CD4-positive, alpha-beta T cell treated with Interleukin-21 for 1 hour (primary cell): ENCODE results near the gene C2CD4C.
"Not testable (repeated sequence)": the region's sequence is repeated elsewhere in the genome, so short reads cannot be mapped to it uniquely, and the experiment has no call there.

Experiments used
- DNase-seq: peaks from one replicate; pipeline ENCODE4 v3.0.0-alpha.2; 2020

C2CD4C gene, protein sequence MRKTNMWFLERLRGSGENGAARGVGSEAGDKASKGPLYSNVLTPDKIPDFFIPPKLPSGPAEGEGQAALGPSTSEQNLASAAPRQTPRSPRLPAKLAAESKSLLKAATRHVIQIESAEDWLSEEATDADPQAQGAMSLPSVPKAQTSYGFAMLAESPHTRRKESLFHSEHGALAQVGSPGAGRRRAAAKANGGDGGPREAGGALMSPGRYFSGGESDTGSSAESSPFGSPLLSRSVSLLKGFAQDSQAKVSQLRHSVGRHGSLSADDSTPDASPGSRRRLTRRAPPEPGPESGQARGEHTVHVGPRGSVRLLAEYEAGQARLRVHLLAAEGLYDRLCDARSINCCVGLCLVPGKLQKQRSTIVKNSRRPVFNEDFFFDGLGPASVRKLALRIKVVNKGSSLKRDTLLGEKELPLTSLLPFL

DNA sequence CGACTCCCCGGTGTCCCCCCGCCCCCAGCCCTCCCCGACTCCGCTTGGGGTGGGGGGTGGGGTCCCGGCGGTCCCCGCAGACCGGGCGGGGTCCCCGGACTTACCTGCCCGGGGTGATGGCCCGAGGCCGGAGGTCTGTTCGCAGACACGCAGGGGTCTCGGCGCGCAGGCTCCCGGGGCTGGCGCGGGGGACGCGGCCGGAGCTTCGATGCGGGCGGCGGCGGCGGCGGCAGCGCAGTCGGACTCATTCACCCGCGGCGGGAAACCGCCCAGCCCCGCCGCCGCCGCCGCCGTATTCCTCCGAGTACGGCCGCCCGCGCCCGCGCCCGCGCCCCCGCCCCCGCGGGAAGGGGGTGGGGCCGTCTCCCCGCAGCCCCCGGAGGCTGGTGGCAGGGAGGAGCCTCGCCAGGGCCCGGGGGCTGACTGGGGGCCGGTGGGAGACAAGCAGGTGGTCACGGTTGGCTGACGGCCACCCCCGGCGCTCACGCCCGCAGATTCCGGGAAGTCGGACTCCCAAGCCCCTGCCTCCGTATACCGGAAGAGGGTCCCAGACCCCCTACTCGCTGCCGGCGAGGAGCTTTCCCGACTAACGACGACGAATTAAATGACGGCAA lies at the start of gene C2CD4C:
C2CD4C (minus strand) TSS at position 246 of the 614 bp plus-strand sequence. CDS start 786 bp downstream, outside the sequence.
- DNase-seq = peak; percentile 23

DNA sequence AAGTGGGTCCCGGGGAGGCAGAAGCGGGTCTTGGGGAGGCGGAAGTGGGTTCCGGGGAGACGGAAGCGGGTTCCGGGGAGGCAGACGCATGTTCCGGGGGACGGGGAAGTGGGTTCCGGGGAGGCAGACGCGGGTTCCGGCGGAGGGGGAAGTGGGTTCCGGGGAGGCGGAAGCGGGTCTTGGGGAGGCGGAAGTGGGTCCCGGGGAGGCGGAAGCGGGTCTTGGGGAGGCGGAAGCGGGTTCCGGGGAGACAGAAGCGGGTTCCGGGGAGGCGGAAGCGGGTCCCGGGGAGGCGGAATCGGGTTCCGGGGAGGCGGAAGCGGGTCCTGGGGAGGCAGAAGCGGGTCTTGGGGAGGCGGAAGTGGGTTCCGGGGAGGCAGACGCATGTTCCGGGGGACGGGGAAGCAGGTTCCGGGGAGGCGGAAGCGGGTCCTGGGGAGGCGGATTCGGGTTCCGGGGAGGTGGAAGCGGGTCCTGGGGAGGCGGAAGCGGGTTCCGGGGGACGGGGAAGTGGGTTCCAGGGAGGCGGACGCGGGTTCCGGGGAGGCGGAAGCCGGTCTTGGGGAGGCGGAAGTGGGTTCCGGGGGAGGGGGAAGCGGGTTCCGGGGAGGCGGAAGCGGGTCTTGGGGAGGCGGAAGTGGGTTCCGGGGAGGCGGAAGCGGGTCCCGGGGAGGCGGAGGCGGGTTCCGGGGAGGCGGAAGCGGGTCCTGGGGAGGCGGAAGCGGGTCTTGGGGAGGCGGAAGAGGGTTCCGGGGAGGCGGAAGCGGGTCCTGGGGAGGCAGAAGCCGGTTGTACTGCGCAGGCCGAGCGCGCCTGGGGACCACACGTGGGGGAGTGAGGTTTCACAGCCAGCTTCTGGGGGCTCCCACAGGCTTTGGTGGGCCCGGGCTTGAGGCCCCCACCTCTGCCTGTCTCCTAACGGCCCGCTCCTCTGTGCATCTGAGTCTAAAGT lies 49.4 kb upstream of the C2CD4C start:
- DNase-seq = no peak

GRCh38 chr19:457636-458035 lies 48.7 kb upstream of the C2CD4C start:
- no peak for DNase-seq

DNA sequence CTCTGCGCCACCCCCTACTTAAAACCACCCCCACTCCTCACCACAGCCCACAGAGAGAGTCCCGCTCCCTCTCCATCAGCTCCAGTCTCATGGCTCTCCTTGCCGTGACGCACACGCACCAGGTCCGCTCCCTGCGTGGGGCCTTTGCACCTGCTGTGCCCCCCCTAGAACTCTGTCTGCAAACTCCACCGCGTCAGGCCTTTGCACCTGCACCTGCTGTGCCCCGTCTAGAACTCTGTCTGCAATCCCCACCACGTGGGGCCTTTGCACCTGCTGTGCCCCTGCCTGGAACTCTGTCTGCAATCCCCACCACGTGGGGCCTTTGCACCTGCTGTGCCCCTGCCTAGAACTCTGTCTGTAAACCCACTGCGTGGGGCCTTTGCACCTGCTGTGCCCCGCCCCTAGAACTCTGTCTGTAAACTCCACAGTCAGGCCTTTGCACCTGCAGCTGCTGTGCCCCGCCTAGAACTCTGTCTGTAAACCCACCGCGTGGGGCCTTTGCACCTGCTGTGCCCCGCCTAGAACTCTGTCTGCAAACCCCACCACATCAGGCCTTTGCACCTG lies 47.7 kb upstream of the C2CD4C start:
- DNase-seq = no peak

GRCh38 chr19:455851-456546 lies 47.1 kb upstream of the C2CD4C start:
- no peak for DNase-seq

- no peak for DNase-seq
Observed at GRCh38 chr19:455031-455705, 46.2 kb upstream of the C2CD4C start.

DNA sequence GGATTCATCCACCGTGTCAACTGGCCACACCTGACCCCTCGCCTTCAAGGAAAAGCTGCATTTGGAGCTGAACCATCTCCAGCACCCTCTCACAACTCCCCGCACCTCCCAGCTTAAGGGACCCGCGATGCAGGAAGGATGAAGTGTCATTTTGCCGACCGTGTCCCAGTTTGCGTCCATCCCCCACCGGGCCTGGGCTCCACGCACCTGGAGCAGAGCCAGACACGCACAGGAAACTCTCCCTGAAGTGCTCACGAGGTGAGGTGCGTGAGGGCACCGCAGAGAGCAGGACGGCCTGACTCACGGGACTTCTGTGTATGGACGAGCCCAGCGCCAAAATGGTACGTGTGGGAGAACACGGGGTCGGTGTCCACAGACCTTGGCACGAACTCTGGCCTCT lies 44.7 kb upstream of the C2CD4C start:
- no peak for DNase-seq

DNA sequence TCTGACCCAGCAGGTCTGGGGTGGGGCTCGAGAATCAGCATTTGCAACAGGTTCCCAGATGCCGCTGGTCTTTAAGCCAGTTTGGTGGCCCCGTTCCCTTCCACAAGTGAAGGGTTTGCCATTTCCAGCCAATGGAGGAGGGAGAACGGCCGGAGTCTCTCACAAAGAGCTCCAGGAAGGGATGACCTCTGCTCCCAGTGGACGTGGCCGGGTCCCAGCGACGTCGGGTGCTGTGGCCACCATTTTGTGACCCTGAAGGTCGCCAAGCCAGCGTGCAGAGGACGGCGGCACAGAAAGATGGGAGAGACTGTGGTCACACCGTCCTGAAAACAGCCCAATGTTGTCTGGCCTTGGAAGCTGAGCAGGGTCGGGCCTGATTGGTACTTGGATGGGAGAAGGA lies 43.9 kb upstream of the C2CD4C start:
- no peak for DNase-seq

GRCh38 chr19:450912-451481 lies 42.0 kb upstream of the C2CD4C start:
- DNase-seq = not testable (repeated sequence)

DNA sequence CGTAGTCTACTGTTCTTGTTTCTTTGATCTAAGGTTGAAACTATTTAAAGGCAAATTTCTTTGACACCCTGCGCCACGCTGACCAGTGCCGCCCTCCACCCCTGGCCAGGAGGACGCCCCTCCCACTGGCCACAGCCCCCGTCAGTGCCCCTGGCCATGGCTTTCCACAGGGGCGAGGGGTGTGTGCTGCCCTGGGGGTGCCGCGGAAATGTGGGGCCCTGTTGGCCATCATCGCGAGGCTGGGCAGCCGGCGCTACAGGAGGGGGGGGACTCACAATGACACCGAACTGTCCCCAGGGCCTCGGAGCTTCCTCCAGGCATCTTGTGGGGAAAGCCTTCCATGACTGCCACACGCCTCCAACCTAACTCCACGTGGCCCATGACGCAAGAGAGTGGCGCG lies 41.0 kb upstream of the C2CD4C start:
- DNase-seq = no peak

DNA sequence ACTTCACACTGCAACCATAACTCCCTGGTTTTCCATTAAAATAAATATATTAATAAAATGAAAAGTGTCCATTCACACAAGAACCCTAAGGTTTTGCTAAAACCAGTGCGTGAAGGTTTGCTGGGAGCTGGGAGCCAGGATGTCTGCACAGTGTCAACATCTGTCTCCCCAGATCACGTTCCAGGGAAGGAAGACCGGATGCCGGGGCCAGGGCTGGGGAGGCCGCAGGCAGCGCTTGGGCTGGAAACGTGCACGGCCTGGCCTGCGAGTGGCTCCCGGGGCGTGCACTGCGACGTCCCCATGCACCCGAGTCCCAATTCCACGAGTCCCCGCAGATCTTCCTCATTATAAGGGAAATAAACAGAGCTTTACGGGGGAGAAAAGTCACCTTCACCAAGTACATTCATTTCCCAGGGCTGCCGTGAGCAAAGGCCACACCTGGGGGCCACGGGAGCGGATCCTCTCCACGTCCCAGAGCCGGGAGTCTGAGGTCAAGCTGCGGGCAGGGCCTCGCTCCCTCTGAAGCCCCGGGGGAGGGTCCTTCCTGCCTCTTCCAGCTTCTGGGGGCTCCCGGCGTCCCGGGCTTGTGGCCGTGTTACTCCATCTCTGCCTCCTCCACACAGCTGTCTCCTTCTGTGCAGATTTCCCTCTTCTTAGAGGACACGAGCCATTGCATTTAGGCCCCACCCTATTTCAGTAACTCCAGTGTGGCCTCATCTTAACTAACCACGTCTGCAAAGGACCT lies 39.0 kb upstream of the C2CD4C start:
- no peak for DNase-seq

DNA sequence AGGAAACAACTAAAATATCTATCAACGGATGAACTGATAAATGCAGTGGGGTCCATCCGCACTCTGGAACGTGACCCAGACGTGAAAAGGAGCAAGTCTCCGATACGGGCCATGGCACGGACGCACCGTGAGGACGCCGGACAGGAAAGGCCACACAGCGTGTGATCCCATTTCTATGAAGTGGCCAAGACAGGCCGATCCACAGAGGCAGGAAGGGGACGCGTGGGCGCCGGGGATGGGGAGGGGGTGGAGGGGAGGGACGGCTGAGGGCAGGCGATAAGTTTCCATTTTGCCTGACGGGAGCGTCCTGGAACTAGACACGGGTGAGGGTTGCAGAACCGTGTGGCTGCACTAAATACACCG lies 38.1 kb upstream of the C2CD4C start:
- DNase-seq = no peak

DNA sequence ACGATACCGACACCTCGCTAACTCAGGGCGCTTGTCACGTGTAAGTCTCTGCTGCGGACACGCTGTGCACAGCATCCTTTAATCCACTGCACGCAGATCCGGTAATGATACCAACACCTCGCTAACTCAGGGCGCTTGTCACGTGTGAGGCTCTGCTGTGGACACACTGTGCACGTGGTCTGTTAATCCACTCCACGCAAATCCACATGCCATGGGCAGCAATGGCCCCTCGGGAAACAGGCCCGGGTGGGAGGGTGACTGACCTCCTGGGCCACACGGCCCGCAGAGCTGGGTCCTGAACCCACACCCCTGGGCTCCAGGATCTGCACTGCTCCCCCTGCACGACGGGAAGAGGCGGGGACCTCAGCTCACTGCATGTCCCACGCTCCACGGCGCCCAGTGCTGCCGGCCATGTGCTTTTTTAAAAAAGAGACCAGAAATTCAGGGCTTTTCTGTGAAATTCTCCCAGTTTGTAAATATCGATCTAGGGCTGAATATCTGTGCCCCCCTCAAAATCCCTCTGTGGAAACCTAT lies 35.8 kb upstream of the C2CD4C start:
- DNase-seq = no peak

DNA sequence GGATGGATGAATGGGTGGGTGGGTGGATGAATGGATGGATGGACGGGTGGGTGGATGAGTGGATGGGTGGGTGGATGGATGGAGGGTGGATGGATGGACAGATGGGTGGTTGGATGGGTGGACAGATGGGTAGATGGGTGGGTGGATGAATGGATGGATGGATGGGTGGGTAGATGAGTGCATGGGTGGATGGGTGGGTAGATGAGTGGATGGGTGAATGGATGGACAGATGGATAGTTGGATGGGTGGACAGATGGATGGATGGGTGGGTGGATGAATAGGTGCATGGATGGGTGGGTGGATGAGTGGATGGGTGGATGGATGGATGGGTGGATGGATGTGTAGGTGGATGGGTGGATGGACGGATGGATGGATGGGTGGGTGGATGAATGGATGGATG lies 34.1 kb upstream of the C2CD4C start:
- no peak for DNase-seq

DNA sequence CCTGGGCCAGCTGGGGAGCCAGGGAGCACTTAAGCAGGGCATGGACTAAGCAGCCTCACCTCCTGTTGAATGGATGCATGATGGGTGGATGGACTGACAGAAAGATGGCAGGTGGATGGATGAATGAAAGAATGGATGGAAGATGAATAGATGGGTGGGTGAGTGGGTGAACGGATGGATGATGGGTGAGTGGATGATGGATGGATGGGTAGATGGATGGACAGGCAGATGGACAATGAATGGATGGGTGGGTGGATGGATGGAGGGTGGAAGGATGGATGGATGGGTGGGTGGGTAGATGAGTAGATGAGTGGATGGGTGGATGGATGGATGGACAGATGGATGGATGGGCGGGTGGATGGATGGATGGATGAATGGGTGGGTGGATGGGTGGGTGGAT lies 33.1 kb upstream of the C2CD4C start:
- DNase-seq = no peak

GRCh38 chr19:441213-441836 lies 32.4 kb upstream of the C2CD4C start:
- no peak for DNase-seq

- DNase-seq = no peak
Observed at GRCh38 chr19:440391-441212, 31.7 kb upstream of the C2CD4C start.

DNA sequence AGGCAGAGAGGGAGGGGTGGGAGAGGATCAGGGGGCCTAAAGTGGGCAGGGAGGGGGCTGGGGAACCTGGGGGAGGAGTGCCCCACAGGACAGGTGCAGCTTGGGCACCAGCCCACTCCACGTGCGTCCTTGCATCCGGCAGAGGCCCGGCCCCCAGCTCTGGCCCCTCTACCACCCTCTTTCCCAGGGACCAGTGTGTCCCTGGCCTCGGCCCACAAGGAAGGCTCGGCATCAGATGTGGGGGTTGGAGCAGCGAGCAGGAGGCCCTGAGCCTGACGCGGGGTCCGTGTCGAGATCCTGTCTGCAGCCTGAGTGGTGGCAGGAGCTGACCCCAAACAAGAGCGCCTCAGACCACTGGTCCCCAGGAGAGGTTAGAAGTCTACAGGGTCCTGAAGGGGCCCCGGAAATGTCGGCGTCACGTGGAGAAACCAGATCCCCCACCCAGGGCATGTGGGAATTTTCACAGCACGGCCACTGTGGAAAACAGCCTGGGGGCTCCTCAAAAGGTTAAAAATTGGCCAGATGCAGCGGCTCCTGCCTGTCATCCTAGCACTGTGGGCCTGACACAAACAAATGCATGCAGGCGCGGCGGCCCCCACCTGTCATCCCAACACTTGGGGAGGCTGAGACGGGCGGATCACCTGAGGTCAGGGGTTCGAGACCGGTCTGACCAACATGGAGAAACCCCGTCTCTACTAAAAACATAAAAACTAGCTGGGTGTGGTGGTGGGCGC lies 30.4 kb upstream of the C2CD4C start:
- no peak for DNase-seq
